NCI-H2196 (cell line): Measurements from ENCODE around the gene CD177.
"Not testable (repeated sequence)": the region's sequence is repeated elsewhere in the genome, so short reads cannot be mapped to it uniquely, and the experiment has no call there.

Source experiments
- DNase-seq: peaks from one replicate; lab custom pipeline; 2025; ENCODE audit not compliant: unreplicated experiment; lab: John Stamatoyannopoulos, UW

Gene CD177

DNA sequence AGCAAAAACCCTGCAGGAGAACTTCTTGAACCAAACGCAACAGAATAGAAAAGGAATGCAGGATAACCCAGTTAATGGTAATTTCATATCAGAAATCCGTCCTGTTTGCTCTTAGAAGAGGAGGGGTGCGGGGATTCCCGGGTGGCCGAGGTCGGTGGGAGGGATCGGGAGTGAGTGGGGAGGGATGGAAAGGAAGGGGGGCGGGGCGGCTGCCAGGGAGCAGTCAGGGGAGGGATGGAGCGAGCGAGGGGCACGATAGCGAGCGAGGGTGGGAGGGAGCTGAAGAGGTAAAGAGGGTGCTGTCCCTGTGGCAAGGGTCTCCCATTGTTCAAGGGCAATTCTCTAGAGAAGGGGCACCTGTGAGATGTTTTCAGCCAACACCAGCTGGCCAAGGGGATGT is 26.5 kb downstream of the CD177 start:
- DNase-seq = no peak

DNA sequence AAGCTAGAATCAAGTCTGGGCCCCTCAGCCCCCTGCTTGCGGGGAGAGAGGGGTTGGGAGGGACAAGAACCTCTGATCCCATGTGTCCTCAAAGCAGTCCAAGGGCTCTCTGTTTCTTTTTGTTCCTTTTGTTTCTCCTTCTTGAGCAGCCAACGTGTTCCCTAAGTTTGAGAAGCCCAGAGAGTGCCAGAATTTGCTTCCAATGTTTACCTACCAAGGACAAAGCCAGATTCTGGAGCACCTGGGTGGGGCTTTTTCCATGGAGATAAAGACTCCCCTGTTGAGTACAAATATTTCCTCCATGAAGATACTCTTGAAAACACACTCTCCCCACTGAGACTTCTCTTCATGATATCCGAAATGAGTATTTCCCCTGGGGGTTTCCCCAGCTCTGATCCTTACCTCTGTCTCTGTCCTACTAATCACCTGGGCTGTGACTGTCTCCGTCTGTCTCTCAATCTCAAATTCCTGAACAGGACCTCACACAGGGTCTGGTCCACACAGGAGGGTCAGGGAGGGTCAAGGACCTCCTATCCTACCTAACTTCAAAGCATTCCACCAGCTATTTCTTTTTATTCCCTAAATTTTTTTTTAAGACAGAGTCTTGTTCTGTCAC is 27.4 kb downstream of the CD177 start:
- no peak for DNase-seq

DNA sequence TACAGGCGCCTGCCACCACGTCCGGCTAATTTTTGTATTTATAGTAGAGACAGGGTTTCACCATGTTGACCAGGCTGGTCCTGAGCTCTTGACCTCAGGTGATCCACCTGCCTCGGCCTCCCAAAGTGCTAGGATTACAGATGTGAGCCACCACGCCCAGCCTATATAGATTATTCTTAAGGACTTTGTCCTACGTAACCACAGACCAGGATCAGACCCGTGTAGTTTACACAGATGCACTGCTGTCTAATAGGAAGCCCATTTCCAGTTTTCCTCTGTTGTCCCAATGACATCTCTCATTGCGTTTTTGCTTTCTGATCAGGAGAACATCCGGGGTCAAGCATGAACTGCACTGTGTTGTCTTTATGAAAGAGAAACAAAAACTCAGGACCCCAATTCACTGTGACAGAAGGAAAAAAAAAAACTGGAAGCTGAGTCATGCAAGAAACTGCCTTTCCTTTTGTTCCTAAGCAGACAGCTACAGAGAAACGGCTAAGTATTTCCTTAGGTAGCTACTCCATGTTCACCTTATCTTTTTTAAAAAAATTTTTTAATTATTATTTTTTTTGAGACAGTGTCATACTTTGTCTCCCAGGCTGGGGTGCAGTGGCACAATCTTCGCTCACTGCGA is 29.2 kb downstream of the CD177 start:
- DNase-seq = not testable (repeated sequence)

- DNase-seq = not testable (repeated sequence)
Observed at GRCh38 chr19:43383254-43383653, 29.8 kb downstream of the CD177 start.

- DNase-seq = not testable (repeated sequence)
Observed at GRCh38 chr19:43383759-43384158, 30.3 kb downstream of the CD177 start.

- DNase-seq = peak; percentile 87
Observed at GRCh38 chr19:43390903-43391551, 37.5 kb downstream of the CD177 start.

- DNase-seq = peak; percentile 61
Observed at GRCh38 chr19:43391552-43391935, 38.1 kb downstream of the CD177 start.

DNA sequence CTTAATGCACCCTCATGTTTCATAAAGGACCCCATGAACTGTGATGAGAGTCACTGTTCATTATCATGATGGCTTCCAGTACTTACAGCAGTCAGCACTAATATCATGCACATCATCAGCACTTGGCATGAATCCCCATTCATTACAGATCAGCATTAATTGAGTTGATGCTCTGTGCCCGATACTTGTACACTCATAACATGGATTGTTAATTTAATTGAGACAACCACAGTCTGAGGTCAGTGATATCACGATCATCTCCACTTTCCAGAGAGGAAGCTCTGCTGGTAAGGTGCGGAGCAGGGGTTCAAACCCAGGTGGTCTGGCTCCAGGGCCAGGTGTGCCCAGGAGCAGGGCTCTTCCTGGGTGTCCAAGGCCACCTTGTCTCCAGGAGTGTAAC is 40.0 kb downstream of the CD177 start:
- not testable (repeated sequence) for DNase-seq

DNA sequence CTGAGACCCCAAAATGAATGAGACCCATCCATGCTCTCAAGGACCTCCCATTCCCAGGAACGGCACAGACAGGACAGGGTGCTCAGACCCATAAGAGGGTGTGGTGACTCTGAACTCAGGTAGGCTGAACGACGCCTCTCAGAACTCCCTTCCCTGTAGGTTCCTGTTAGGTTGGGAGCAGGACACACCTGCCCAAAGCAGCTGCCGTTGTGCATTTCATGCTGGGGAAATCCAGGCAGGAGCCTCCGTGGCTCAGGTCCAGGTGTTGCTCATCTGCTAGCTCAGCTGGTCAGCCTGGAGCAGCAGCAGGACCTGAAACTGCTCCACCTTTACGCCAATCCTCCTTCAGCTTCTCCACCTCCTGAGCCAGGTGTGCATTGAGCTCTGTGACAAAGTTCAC is 42.1 kb downstream of the CD177 start:
- DNase-seq = peak; percentile 75

- DNase-seq = no peak
Observed at GRCh38 chr19:43406297-43406696, 52.8 kb downstream of the CD177 start.

- DNase-seq = no peak
Observed at GRCh38 chr19:43407416-43408005, 54.0 kb downstream of the CD177 start.

- no peak for DNase-seq
Observed at GRCh38 chr19:43408043-43408442, 54.6 kb downstream of the CD177 start.

DNA sequence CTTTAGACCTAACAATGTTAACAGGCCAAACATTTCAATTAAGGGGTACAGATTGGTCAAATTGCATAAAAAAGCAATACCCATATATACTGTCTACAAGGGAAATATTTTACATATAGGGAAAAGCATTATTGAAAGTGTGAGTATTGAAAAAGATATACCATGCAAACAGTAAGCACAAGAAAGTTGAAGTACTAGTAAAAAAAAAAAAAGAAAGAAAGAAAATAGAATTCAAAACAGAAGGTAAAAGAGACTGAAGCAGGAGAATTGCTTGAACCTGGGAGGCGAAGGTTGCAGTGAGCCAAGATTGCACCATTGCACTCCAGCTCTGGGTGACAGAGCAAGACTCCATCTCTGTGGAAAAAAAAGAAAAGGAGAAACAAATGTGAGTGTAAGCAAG is 55.9 kb downstream of the CD177 start:
- no peak for DNase-seq

- no peak for DNase-seq
Observed at GRCh38 chr19:43412441-43412840, 59.0 kb downstream of the CD177 start.
